ENCODE measurements around the gene MSRB1. TPM values are rescaled to one million over a fixed set of nuclear protein-coding genes. Genes with fewer than 3 reads are reported as not detected.

MSRB1 gene
- total and polyA plus RNA-seq, 2 donors (not counting 1 experiment from before 2014, with no cell fraction given) = 7.1 to 21.4 TPM

GRCh38 chr16:1991135-1991551 lies 48.1 kb upstream of the MSRB1 start:
- Histone ChIP-seq H3K9ac (ENCODE audit: insufficient read depth, low read length) (no peak overlapping the region), H3K36me3 (ENCODE audit: control insufficient read depth, insufficient read depth, low read length) (peaks cover 9% of the 10 kb centered on the region), H3K4me2 (ENCODE audit: extremely low read depth, insufficient read depth, low read length) (peak overlapping the region; percentile 25), H3K4me1 (ENCODE audit: control insufficient read depth, extremely low read depth, insufficient read depth, low read length) (peaks cover 7% of the 10 kb centered on the region), H3K27ac (ENCODE audit: insufficient read depth, low read length) (no peak overlapping the region), H4K20me1 (ENCODE audit: control insufficient read depth, extremely low read depth, insufficient read depth, low read length) (no peaks in the 10 kb centered on the region), H3K79me2 (ENCODE audit: control insufficient read depth, insufficient read depth, low read length) (no peaks in the 10 kb centered on the region), H3K9me3 (ENCODE audit: control insufficient read depth, insufficient read depth, low read depth, low read length) (no peaks in the 10 kb centered on the region), H3K27me3 (ENCODE audit: control insufficient read depth, insufficient read depth, low read length) (peaks cover 21% of the 10 kb centered on the region), H3K4me3 (replicated peaks in 1 of 4; ENCODE audit: control extremely low read depth in 1 of 4, insufficient read depth in 1 of 4, low read depth in 3 of 4, low read length in 4 of 4) (no peak overlapping the region), H2AFZ (ENCODE audit: low read length) (no peak overlapping the region)
- DNase-seq (ENCODE audit: low read depth in 2 of 2) = no peak
- TF ChIP-seq EZH2 (IDR thresholded peaks at IDR 0.05; ENCODE audit: low read length, missing control alignments) (peak; percentile 41), CTCF (conservative IDR thresholded peaks at IDR 0.05 in 1 of 2, IDR thresholded peaks at IDR 0.05 in 1 of 2; ENCODE audit: low read depth in 1 of 2, low read length in 2 of 2) (no peak)

DNA sequence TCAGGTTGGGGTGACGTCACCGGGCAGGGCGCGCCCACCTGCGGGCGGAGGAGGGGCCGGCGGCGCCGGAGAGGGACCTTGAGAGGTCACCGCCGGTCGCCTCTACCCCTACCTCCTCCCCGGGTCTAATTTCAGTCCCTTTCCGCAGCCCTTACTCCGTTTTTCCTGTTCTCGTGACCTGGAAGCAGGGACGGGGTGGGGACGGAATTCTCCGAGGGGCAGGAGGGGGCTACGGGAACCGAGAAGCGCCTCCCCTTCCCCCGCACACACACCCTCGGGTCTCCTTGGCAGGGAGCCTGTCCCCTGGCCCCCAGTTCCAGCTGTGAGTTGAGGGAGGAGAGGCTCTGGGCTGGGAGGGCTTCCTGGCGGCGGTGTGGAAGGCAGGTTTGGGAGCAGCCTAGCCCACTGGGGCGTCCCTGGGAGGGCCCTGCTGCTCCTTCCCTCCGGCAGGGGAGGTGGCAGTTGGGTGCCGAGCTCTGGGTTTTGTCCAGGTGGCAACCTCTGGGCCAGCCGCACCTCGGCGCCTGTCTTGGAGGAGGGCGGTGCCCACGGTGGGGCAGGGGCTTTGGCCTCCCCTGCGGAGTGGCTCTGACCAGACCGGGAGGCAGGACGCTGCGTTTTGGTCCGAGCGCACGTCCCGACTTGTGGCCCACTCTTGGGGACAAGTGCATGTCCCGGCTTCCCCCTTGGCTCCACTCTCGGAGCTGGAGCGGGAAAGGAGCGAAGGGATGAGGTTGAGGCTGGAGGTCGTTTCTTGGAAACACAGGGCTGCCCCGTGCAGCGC lies 47.5 kb upstream of the MSRB1 start:
- TF ChIP-seq EZH2 (IDR thresholded peaks at IDR 0.05; ENCODE audit: low read length, missing control alignments) (peak; percentile 99), CTCF (conservative IDR thresholded peaks at IDR 0.05 in 1 of 2, IDR thresholded peaks at IDR 0.05 in 1 of 2; ENCODE audit: low read depth in 1 of 2, low read length in 2 of 2) (no peak)
- Histone ChIP-seq H4K20me1 (ENCODE audit: control insufficient read depth, extremely low read depth, insufficient read depth, low read length) (no peaks in the 10 kb centered on the region), H3K9me3 (ENCODE audit: control insufficient read depth, insufficient read depth, low read depth, low read length) (no peaks in the 10 kb centered on the region), H3K36me3 (ENCODE audit: control insufficient read depth, insufficient read depth, low read length) (peaks cover 14% of the 10 kb centered on the region), H3K79me2 (ENCODE audit: control insufficient read depth, insufficient read depth, low read length) (peaks cover 3% of the 10 kb centered on the region), H3K27ac (ENCODE audit: insufficient read depth, low read length) (no peak overlapping the region), H3K4me3 (replicated peaks in 1 of 4; ENCODE audit: control extremely low read depth in 1 of 4, insufficient read depth in 1 of 4, low read depth in 3 of 4, low read length in 4 of 4) (peak overlapping the region in 3 of 4 experiments; percentile 21 to 39 (median 37)), H3K9ac (ENCODE audit: insufficient read depth, low read length) (no peak overlapping the region), H2AFZ (ENCODE audit: low read length) (no peak overlapping the region), H3K4me1 (ENCODE audit: control insufficient read depth, extremely low read depth, insufficient read depth, low read length) (peaks cover 7% of the 10 kb centered on the region), H3K27me3 (ENCODE audit: control insufficient read depth, insufficient read depth, low read length) (peaks cover 21% of the 10 kb centered on the region), H3K4me2 (ENCODE audit: extremely low read depth, insufficient read depth, low read length) (peak overlapping the region; percentile 51)
- no peak for DNase-seq (ENCODE audit: low read depth in 2 of 2)

GRCh38 chr16:1990101-1990350 lies 47.0 kb upstream of the MSRB1 start:
- DNase-seq (ENCODE audit: low read depth in 2 of 2) = no peak
- peaks cover 12% of the 10 kb centered on the region for H3K4me1 ChIP-seq (ENCODE audit: control insufficient read depth, extremely low read depth, insufficient read depth, low read length)
- H2AFZ ChIP-seq (ENCODE audit: low read length) = no peak overlapping the region
- H3K27me3 ChIP-seq (ENCODE audit: control insufficient read depth, insufficient read depth, low read length) = peaks cover 21% of the 10 kb centered on the region
- peaks cover 8% of the 10 kb centered on the region for H3K79me2 ChIP-seq (ENCODE audit: control insufficient read depth, insufficient read depth, low read length)
- no peak for TF ChIP-seq EZH2 (IDR thresholded peaks at IDR 0.05; ENCODE audit: low read length, missing control alignments)
- no peak for TF ChIP-seq CTCF (conservative IDR thresholded peaks at IDR 0.05 in 1 of 2, IDR thresholded peaks at IDR 0.05 in 1 of 2; ENCODE audit: low read depth in 1 of 2, low read length in 2 of 2)
- H3K4me3 ChIP-seq (replicated peaks in 1 of 4; ENCODE audit: control extremely low read depth in 1 of 4, insufficient read depth in 1 of 4, low read depth in 3 of 4, low read length in 4 of 4) = peak overlapping the region in 1 of 4 experiments; percentile 37
- no peaks in the 10 kb centered on the region for H3K9me3 ChIP-seq (ENCODE audit: control insufficient read depth, insufficient read depth, low read depth, low read length)
- no peak overlapping the region for H3K9ac ChIP-seq (ENCODE audit: insufficient read depth, low read length)
- H3K36me3 ChIP-seq (ENCODE audit: control insufficient read depth, insufficient read depth, low read length) = peaks cover 14% of the 10 kb centered on the region
- no peaks in the 10 kb centered on the region for H4K20me1 ChIP-seq (ENCODE audit: control insufficient read depth, extremely low read depth, insufficient read depth, low read length)
- no peak overlapping the region for H3K27ac ChIP-seq (ENCODE audit: insufficient read depth, low read length)
- no peak overlapping the region for H3K4me2 ChIP-seq (ENCODE audit: extremely low read depth, insufficient read depth, low read length)
